Measurements from ENCODE around the gene SLC6A17.

DNA sequence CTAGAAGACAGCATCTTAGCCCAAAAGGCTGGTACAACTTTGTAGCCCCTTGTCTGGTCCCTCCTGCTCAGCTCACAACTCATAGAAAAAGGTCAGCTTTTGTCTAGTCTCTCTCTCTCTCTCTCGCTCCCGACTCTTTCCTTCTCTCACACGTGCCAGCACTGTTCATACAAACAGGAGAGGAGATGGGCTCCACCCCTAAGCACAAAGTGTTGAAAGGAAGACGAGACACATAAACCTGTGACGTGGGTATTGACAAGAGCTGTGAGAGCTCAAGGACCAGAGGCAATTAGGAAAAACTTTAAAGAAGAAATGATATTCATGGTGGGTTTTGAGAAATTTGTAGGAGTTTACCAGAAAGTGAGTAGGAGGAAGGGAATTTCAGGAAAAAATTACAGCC, 36.3 kb downstream of the SLC6A17 start:
- TF ChIP-seq EZH2phosphoT487 (IDR thresholded peaks at IDR 0.05; ENCODE audit: insufficient read depth, low read depth) = no peak
- no peak for TF ChIP-seq EZH2 (IDR thresholded peaks at IDR 0.05; ENCODE audit: insufficient read depth, poor library complexity, severe bottlenecking)
